H1 (cell line): ENCODE measurements around the gene TROAP. TPM values are rescaled to one million over a fixed set of nuclear protein-coding genes. Genes with fewer than 3 reads are reported as not detected.

Source experiments
- CTCF ChIA-PET: fragments of 300-600 bp; sonication (Branson Sonifier 250); formaldehyde crosslinking; loops from one replicate; lab custom pipeline; 2021; ENCODE audit not compliant: partially characterized antibody; lab: Charles Lee
- POLR2A ChIA-PET: fragments of 300-600 bp; sonication (Branson Sonifier 250); formaldehyde crosslinking; loops from one replicate; lab custom pipeline; 2021; ENCODE audit warnings: inconsistent platforms; ENCODE audit not compliant: partially characterized antibody; lab: Charles Lee
- DNase-seq, 2 experiments: peaks; one replicate each; pipeline versions ENCODE4 v3.0.0 to v3.0.0-alpha.2; 2010 to 2022; ENCODE audit warnings: low spot score in 2 of 2, low read depth in 1 of 2, mixed read lengths in 1 of 2
- FAIRE-seq: peaks from 2 replicates; lab custom pipeline; 2011; peaks lifted over from hg19 to GRCh38; lab: Jason Lieb, UNC
- H2AFZ ChIP-seq: 2 replicates; pipeline ENCODE4 v1.8.1; 2012; ENCODE audit warnings: low read length, inconsistent platforms
- H2AK5ac ChIP-seq: 2 replicates; pipeline ENCODE4 v1.6.1; 2013; ENCODE audit warnings: low read depth, low read length
- H2BK120ac ChIP-seq: replicated peaks from 2 replicates; pipeline ENCODE3; 2013; ENCODE audit warnings: low read depth, low read length, inconsistent platforms
- H2BK12ac ChIP-seq: 2 replicates; pipeline ENCODE4 v1.6.1; 2013; ENCODE audit warnings: low read depth, low read length
- H2BK15ac ChIP-seq: 2 replicates; pipeline ENCODE4 v1.6.1; 2013; ENCODE audit warnings: low read length
- H2BK20ac ChIP-seq: 2 replicates; pipeline ENCODE4 v1.6.1; 2013; ENCODE audit warnings: low read length
- H2BK5ac ChIP-seq: 2 replicates; pipeline ENCODE4 v1.6.1; 2013; ENCODE audit warnings: low read depth, low read length
- H3K14ac ChIP-seq: 2 replicates; pipeline ENCODE4 v1.6.1; 2013; ENCODE audit warnings: inconsistent platforms; ENCODE audit not compliant: insufficient read length
- H3K18ac ChIP-seq: 2 replicates; pipeline ENCODE4 v1.6.1; 2013; ENCODE audit warnings: low read length; ENCODE audit errors: extremely low read depth
- H3K23ac ChIP-seq: 2 replicates; pipeline ENCODE4 v1.6.1; 2013; ENCODE audit warnings: inconsistent platforms; ENCODE audit not compliant: insufficient read length
- H3K23me2 ChIP-seq: 2 replicates; pipeline ENCODE4 v1.6.1; 2013; ENCODE audit warnings: low read depth, low read length
- H3K27ac ChIP-seq: 2 replicates; pipeline ENCODE4 v1.6.1; 2011; ENCODE audit warnings: low read depth, low read length, inconsistent platforms
- H3K27me3 ChIP-seq, 4 experiments: replicated peaks in 1 of 4; 1 replicate in 1 of 4; 2 replicates in 3 of 4; pipeline versions ENCODE4 v1.6.1 to v1.8.1; 2011 to 2013; ENCODE audit warnings: low read length in 3 of 4, mild to moderate bottlenecking in 3 of 4, inconsistent platforms in 2 of 4, mixed read lengths in 2 of 4, moderate library complexity in 1 of 4; ENCODE audit not compliant: control insufficient read depth in 3 of 4, insufficient read depth in 3 of 4; ENCODE audit errors: extremely low read depth in 1 of 4
- H3K36me3 ChIP-seq, 4 experiments: 2 replicates each; pipeline versions ENCODE4 v1.6.1 to v1.8.1; 2011 to 2013; ENCODE audit warnings: mild to moderate bottlenecking in 4 of 4, low read length in 3 of 4, moderate library complexity in 2 of 4, control low read depth in 1 of 4, inconsistent platforms in 1 of 4; ENCODE audit not compliant: insufficient read depth in 4 of 4, control insufficient read depth in 2 of 4
- H3K4ac ChIP-seq: replicated peaks from 2 replicates; pipeline ENCODE3; 2013; ENCODE audit warnings: low read length, low read depth, mixed read lengths, inconsistent platforms; ENCODE audit not compliant: insufficient read length
- H3K4me1 ChIP-seq, 4 experiments: replicated peaks in 1 of 4; 1 replicate in 1 of 4; 2 replicates in 3 of 4; pipeline versions ENCODE4 v1.6.1 to v1.8.1; 2011 to 2013; ENCODE audit warnings: low read length in 3 of 4, inconsistent platforms in 2 of 4, mixed read lengths in 1 of 4; ENCODE audit not compliant: insufficient read depth in 4 of 4, control insufficient read depth in 3 of 4
- H3K4me2 ChIP-seq, 2 experiments: 2 replicates each; pipeline versions ENCODE4 v1.6.1 to v1.8.1; 2011 to 2013; ENCODE audit warnings: low read depth in 2 of 2, low read length in 2 of 2, control low read depth in 1 of 2, inconsistent platforms in 1 of 2, mild to moderate bottlenecking in 1 of 2; ENCODE audit not compliant: insufficient read depth in 1 of 2
- H3K4me3 ChIP-seq, 4 experiments: fragments of 200-600, 300-600 bp in 1 of 4; sonication (generic), shearing (Covaris generic), sonication (Bioruptor Twin) in 1 of 4; 2 replicates each; pipeline versions ENCODE4 v1.5.1 to v1.8.1; 2011 to 2016; ENCODE audit warnings: low read length in 4 of 4, low read depth in 3 of 4, control low read depth in 2 of 4, inconsistent platforms in 2 of 4, mild to moderate bottlenecking in 2 of 4, mixed read lengths in 1 of 4, moderate library complexity in 1 of 4; ENCODE audit not compliant: insufficient read depth in 2 of 4; ENCODE audit errors: extremely low read depth in 1 of 4
- H3K56ac ChIP-seq: replicated peaks from 2 replicates; pipeline ENCODE3; 2013; ENCODE audit warnings: low read depth, mild to moderate bottlenecking, mixed read lengths, low read length, inconsistent platforms; ENCODE audit not compliant: insufficient read length
- H3K79me1 ChIP-seq: 2 replicates; pipeline ENCODE4 v1.6.1; 2013; ENCODE audit warnings: low read depth, low read length, control low read depth
- H3K79me2 ChIP-seq, 2 experiments: 2 replicates each; pipeline versions ENCODE4 v1.6.1 to v1.8.1; 2012 to 2013; ENCODE audit warnings: low read length in 2 of 2, mild to moderate bottlenecking in 2 of 2, inconsistent platforms in 1 of 2; ENCODE audit not compliant: insufficient read depth in 2 of 2, control insufficient read depth in 1 of 2
- H3K9ac ChIP-seq, 4 experiments: replicated peaks in 1 of 4; 1 replicate in 1 of 4; 2 replicates in 3 of 4; pipeline versions ENCODE4 v1.6.1 to v1.8.1; 2011 to 2013; ENCODE audit warnings: low read depth in 3 of 4, low read length in 3 of 4, control low read depth in 2 of 4, mild to moderate bottlenecking in 2 of 4, moderate library complexity in 2 of 4, inconsistent platforms in 1 of 4; ENCODE audit errors: extremely low read depth in 1 of 4
- H3K9me3 ChIP-seq, 2 experiments: 2 replicates each; pipeline versions ENCODE4 v1.6.1 to v1.8.1; 2012 to 2013; ENCODE audit warnings: mild to moderate bottlenecking in 2 of 2, moderate library complexity in 2 of 2, control low read depth in 1 of 2, inconsistent platforms in 1 of 2, low read depth in 1 of 2, low read length in 1 of 2, mixed read lengths in 1 of 2; ENCODE audit not compliant: insufficient read depth in 2 of 2
- H4K20me1 ChIP-seq, 2 experiments: replicated peaks in 1 of 2; 2 replicates each; pipeline versions ENCODE3 to v1.8.1; 2011 to 2013; ENCODE audit warnings: inconsistent platforms in 2 of 2, low read length in 2 of 2, mild to moderate bottlenecking in 1 of 2; ENCODE audit not compliant: insufficient read depth in 2 of 2, control insufficient read depth in 1 of 2
- H4K5ac ChIP-seq: 2 replicates; pipeline ENCODE4 v1.6.1; 2013; ENCODE audit warnings: low read length, low read depth, mixed read lengths, inconsistent platforms; ENCODE audit not compliant: insufficient read length
- H4K8ac ChIP-seq: 2 replicates; pipeline ENCODE4 v1.8.0; 2013; ENCODE audit warnings: mild to moderate bottlenecking, moderate library complexity, low read length, inconsistent platforms; ENCODE audit not compliant: insufficient read depth; ENCODE audit errors: extremely low read depth
- H4K91ac ChIP-seq: replicated peaks from 2 replicates; pipeline ENCODE3; 2013; ENCODE audit warnings: low read length, mixed read lengths, inconsistent platforms; ENCODE audit not compliant: insufficient read length
- CREB1 ChIP-seq: IDR thresholded peaks from 2 replicates; pipeline ENCODE4 v1.6.1; 2012; ENCODE audit warnings: inconsistent platforms
- EZH2 ChIP-seq: fragments of 200-600 bp; sonication (generic); IDR thresholded peaks from 2 replicates; pipeline ENCODE4 v1.7.1; 2012; ENCODE audit warnings: low read depth, mild to moderate bottlenecking, moderate library complexity, low read length, inconsistent platforms; ENCODE audit not compliant: severe bottlenecking
- WGBS, 2 experiments: shearing (Covaris generic) in 1 of 2; methylation state at CpG; one replicate each; pipeline versions ENCODE4 v1.1.6 to v1.1.7; 2013 to 2015; ENCODE audit warnings: low lambda C conversion rate in 2 of 2, mixed read lengths in 2 of 2, inconsistent platforms in 1 of 2, low coverage in 1 of 2, missing lambda C conversion rate in 1 of 2; ENCODE audit not compliant: insufficient replicate concordance in 2 of 2, insufficient coverage in 1 of 2, insufficient read length in 1 of 2; ENCODE audit errors: extremely low coverage in 1 of 2, missing lambda C conversion rate in 1 of 2; 5-methylcytosine and 5-hydroxymethylcytosine counted together
- polyA plus RNA-seq, 7 experiments: library from polyadenylated mRNA; depleted of rRNA in 3 of 7; stranded (reverse) in 5 of 7; unstranded in 2 of 7; fragments of >200 nt in 5 of 7; fragments of 200-250 nt in 2 of 7; gene quantifications; 1 replicate in 5 of 7; 2 replicates in 1 of 7; 4 replicates in 1 of 7; pipeline versions ENCODE4 v1.2.1 to v1.2.3, GENCODE V29; 2011 to 2013; ENCODE audit warnings: missing spikeins in 2 of 7, mixed read lengths in 2 of 7
- total RNA-seq: library from RNA; stranded (reverse); fragmentation: NEBNext Ultra II Directional; extraction: Animal tissue kit (Norgen Biotek cat#: 25700); gene quantifications from 2 replicates; pipeline ENCODE4 v1.2.1, GENCODE V29; 2021
- TF ChIP-seq, protein P1 (sequence below): IDR thresholded peaks from 2 replicates; pipeline ENCODE4 v1.6.1; 2012; ENCODE audit warnings: inconsistent platforms
- TF ChIP-seq, protein P2 (sequence below), 3 experiments: IDR thresholded peaks; 1 replicate in 2 of 3; 2 replicates in 1 of 3; pipeline versions ENCODE4 v1.5.1 to v1.6.1; 2011; ENCODE audit warnings: low read length in 3 of 3, mild to moderate bottlenecking in 3 of 3, inconsistent platforms in 2 of 3, low read depth in 1 of 3, moderate library complexity in 1 of 3; ENCODE audit not compliant: insufficient read depth in 1 of 3; ENCODE audit errors: control extremely low read depth in 1 of 3

The TROAP gene
- total and polyA plus RNA-seq, 2 of the 8 experiments (the other 6 are each of a cell fraction or from before 2014, with no cell fraction given) = 36.7 to 52.0 TPM

DNA sequence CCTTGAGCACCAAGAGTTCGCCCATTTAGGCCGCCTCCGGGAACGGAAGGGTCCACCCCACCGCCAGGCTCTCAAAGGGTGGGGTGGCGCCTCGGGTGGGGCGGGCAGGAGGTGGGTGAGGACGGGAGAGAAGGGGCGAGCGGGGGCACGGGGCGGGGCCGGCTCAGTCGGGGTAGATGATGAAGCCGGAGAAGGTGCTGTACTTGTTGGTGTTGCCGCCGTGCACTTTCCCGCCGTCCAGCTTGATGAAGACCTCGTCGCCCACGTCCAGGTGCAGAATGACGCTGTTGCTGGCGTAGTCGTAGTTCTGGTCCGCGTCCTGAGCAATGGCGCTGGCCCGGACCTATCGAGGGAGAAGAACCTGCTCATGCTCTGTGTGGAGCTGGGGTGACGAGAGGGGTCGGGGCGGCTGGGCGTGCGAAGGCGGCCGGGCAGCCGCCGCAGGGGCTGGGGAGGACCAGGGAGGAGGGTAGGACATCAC is 9.9 kb downstream of the TROAP start:
- no peak overlapping the region for H4K5ac ChIP-seq
- no peak overlapping the region for H3K27ac ChIP-seq
- POLR2A ChIA-PET = interaction anchor here (1.1 to 6.2 kb wide), 8 partner anchors 10 to 224 kb away, joined by 3 to 37 read pairs (median 6); partner anchors contain the start of gene TROAP
- H3K27me3 ChIP-seq = peaks cover 44 to 63% (median 55%) of the 10 kb centered on the region in 4 experiments
- no peak overlapping the region for H4K8ac ChIP-seq
- peaks cover 0 to 6% of the 10 kb centered on the region in 2 experiments; a peak in 1 of 4 replicates for H3K9me3 ChIP-seq
- H3K56ac ChIP-seq = no peak overlapping the region
- H4K91ac ChIP-seq = no peak overlapping the region
- H3K14ac ChIP-seq = no peak overlapping the region
- DNase-seq (no peak), FAIRE-seq (no peak)
- H3K4me1 ChIP-seq = peaks cover 0 to 9% (median 4%) of the 10 kb centered on the region in 4 experiments; a peak in 6 of 7 replicates
- peak overlapping the region; percentile 9 to 51 (median 22); a peak in 4 of 8 replicates for H3K4me3 ChIP-seq
- H2BK120ac ChIP-seq = no peak overlapping the region
- TF ChIP-seq, protein P1, sequence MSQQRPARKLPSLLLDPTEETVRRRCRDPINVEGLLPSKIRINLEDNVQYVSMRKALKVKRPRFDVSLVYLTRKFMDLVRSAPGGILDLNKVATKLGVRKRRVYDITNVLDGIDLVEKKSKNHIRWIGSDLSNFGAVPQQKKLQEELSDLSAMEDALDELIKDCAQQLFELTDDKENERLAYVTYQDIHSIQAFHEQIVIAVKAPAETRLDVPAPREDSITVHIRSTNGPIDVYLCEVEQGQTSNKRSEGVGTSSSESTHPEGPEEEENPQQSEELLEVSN = peak; percentile 58; the same call in 1 of the 2 replicates
- TF ChIP-seq, protein P2, sequence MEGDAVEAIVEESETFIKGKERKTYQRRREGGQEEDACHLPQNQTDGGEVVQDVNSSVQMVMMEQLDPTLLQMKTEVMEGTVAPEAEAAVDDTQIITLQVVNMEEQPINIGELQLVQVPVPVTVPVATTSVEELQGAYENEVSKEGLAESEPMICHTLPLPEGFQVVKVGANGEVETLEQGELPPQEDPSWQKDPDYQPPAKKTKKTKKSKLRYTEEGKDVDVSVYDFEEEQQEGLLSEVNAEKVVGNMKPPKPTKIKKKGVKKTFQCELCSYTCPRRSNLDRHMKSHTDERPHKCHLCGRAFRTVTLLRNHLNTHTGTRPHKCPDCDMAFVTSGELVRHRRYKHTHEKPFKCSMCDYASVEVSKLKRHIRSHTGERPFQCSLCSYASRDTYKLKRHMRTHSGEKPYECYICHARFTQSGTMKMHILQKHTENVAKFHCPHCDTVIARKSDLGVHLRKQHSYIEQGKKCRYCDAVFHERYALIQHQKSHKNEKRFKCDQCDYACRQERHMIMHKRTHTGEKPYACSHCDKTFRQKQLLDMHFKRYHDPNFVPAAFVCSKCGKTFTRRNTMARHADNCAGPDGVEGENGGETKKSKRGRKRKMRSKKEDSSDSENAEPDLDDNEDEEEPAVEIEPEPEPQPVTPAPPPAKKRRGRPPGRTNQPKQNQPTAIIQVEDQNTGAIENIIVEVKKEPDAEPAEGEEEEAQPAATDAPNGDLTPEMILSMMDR (IDR thresholded peaks at IDR 0.05; ENCODE audit: control extremely low read depth in 1 of 3, insufficient read depth in 1 of 3, low read depth in 1 of 3, low read length in 3 of 3) = no peak
- TF ChIP-seq CREB1 = peak; percentile 15; the same call in 1 of the 2 replicates
- peak; percentile 63 for TF ChIP-seq EZH2
- peaks cover 5 to 24% (median 13%) of the 10 kb centered on the region in 4 experiments; a peak in 7 of 8 replicates for H3K36me3 ChIP-seq
- H2BK15ac ChIP-seq = no peak overlapping the region
- H3K18ac ChIP-seq = no peak overlapping the region; the same call in 1 of the 2 replicates
- WGBS, 2 experiments = 56% methylated on average over 23 of the region's 40 CpGs; no CpG with 5 or more reads in 1 of the 2 experiments
- peaks cover 8 to 9% of the 10 kb centered on the region in 2 experiments for H4K20me1 ChIP-seq
- no peak overlapping the region for H2BK5ac ChIP-seq
- H2BK12ac ChIP-seq = no peak overlapping the region
- H3K9ac ChIP-seq = no peak overlapping the region
- H3K4ac ChIP-seq = no peak overlapping the region
- no peak overlapping the region for H3K23ac ChIP-seq
- no peak overlapping the region for H2AK5ac ChIP-seq
- H3K23me2 ChIP-seq = peaks cover 7% of the 10 kb centered on the region; the same call in 1 of the 2 replicates
- H2BK20ac ChIP-seq = no peak overlapping the region
- H2AFZ ChIP-seq = no peak overlapping the region
- CTCF ChIA-PET = interaction anchor here (0.6 to 12.7 kb wide), 12 partner anchors 10 to 247 kb away, joined by 3 to 276 read pairs (median 18); partner anchors contain the start of genes DNAJC22, PRPH and TROAP
- no peaks in the 10 kb centered on the region for H3K79me1 ChIP-seq
- no peaks in the 10 kb centered on the region for H3K79me2 ChIP-seq
- H3K4me2 ChIP-seq = peak overlapping the region; percentile 62 to 85
